CD4-positive, alpha-beta T cell treated with Interleukin-15 for 1 hour (primary cell): ENCODE measurements around the gene HEG1.
"Not testable (repeated sequence)": the region's sequence is repeated elsewhere in the genome, so short reads cannot be mapped to it uniquely, and the experiment has no call there.

Experiments
- DNase-seq: peaks from one replicate; pipeline ENCODE4 v3.0.0-alpha.2; 2020

The HEG1 gene

GRCh38 chr3:124982855-124983254 is 72.9 kb downstream of the HEG1 start:
- DNase-seq = no peak

- DNase-seq = no peak
These were observed 74.3 kb downstream of the HEG1 start for GRCh38 chr3:124981472-124981871.

- no peak for DNase-seq
These were observed 77.2 kb downstream of the HEG1 start for GRCh38 chr3:124978627-124979026.

- no peak for DNase-seq
These were observed 79.4 kb downstream of the HEG1 start for GRCh38 chr3:124976383-124976782.

- DNase-seq = no peak
These were observed 81.1 kb downstream of the HEG1 start for GRCh38 chr3:124974691-124975090.

GRCh38 chr3:124973290-124973689 is 82.5 kb downstream of the HEG1 start:
- no peak for DNase-seq

- DNase-seq = no peak
These were observed 83.3 kb downstream of the HEG1 start for GRCh38 chr3:124972457-124972856.

GRCh38 chr3:124969963-124970722 is 85.7 kb downstream of the HEG1 start:
- no peak for DNase-seq

- DNase-seq = no peak
These were observed 86.6 kb downstream of the HEG1 start for GRCh38 chr3:124969190-124969589.

GRCh38 chr3:124967964-124968363 is 87.8 kb downstream of the HEG1 start:
- no peak for DNase-seq

GRCh38 chr3:124966521-124967445 is 89.0 kb downstream of the HEG1 start:
- no peak for DNase-seq

- no peak for DNase-seq
These were observed 90.4 kb downstream of the HEG1 start for GRCh38 chr3:124965413-124965812.

GRCh38 chr3:124964387-124964786 is 91.4 kb downstream of the HEG1 start:
- no peak for DNase-seq

GRCh38 chr3:124963755-124964154 is 92.0 kb downstream of the HEG1 start:
- DNase-seq = no peak

GRCh38 chr3:124962403-124962940 is 93.3 kb downstream of the HEG1 start:
- DNase-seq = no peak

- DNase-seq = no peak
These were observed 95.1 kb downstream of the HEG1 start for GRCh38 chr3:124960698-124961097.

- DNase-seq = no peak
These were observed 95.7 kb downstream of the HEG1 start for GRCh38 chr3:124960105-124960504.

GRCh38 chr3:124957951-124958350 is 97.8 kb downstream of the HEG1 start:
- DNase-seq = not testable (repeated sequence)

GRCh38 chr3:124952282-124952855 is 103.4 kb downstream of the HEG1 start:
- DNase-seq = no peak

GRCh38 chr3:124951511-124952281 is 104.1 kb downstream of the HEG1 start:
- no peak for DNase-seq

GRCh38 chr3:124950026-124950425 is 105.8 kb downstream of the HEG1 start:
- no peak for DNase-seq

- DNase-seq = no peak
These were observed 113.2 kb downstream of the HEG1 start for GRCh38 chr3:124942613-124943012.

- no peak for DNase-seq
These were observed 114.0 kb downstream of the HEG1 start for GRCh38 chr3:124941771-124942170.
